ENCODE measurements around the gene KLF8.

KLF8 gene

DNA sequence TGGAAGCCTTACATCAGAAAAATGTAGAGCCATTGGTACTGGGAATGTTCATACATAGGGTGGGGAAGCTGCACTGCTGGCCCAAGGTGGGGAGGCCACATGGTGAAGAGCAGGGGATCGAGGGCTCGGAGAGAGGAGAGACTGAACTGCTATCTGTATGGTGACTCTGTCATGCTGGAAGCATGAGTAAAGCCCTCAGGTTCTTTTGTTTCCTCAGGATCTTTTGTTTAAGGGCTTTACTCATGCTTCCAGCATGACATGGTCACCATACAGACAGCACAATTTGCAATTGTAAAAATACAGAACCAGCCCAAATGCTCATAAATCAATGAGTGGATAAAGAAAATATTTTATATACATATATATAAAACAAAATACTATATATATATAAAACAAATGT, 78.4 kb downstream of the KLF8 start:
- DNase-seq (ENCODE audit: low spot score), result no peak

DNA sequence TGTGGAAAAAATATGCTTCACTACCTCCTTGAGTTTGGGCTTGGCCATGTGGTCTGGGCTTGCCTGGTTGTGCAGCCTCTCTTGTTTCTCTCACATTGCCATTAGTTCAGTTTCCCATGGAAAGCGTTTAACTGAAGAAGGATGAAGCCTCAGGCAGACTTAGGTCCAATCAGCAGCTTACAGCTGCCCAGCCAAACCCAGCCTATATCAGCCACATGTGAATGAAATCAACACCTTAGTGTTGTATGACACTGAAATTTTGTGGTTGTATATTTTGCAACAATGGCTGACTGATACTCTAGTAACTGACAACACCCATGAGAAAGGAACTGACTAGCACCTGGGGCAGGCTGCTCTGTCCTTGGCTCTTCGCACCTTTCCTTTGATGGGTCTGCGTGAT, 81.2 kb downstream of the KLF8 start:
- no peak for DNase-seq (ENCODE audit: low spot score)

DNA sequence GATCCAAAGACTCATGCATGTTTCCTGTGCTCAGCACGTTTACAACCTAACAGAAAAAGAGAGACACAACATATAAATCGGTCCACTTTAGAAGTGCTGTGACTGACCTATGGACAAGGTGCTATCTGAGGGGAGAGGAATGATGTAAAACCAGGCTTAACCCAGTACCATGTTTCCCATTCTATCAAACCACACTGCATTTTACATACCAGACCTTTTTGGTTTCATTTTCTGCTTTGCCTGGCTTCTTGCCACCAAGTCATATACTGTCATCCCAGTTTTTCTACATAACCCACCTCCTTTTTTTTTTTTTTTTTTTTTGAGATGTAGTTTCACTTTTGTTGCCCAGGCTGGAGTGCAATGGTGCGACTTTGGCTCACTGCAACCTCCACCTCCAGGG, 82.2 kb downstream of the KLF8 start:
- DNase-seq (ENCODE audit: low spot score), result no peak

DNA sequence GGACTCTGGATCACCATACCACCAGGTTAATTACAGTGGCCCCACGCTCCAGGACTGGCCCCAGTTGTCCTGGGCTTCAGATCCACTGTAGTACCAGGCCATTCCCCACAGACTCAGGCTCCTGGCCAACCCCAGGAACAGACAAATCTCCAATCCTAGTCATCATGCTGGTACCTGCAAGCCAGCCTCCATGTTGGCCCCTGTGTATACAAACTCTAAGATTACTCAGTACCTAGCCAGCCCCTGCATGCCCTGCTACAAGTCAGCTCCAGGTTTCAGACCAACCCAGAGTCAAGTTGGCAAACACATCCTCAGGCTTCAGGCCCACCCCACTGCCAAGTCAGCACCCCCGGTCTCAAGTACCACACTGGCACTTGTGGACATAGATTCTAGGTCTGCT, 85.9 kb downstream of the KLF8 start:
- DNase-seq (ENCODE audit: low spot score), result no peak

DNA sequence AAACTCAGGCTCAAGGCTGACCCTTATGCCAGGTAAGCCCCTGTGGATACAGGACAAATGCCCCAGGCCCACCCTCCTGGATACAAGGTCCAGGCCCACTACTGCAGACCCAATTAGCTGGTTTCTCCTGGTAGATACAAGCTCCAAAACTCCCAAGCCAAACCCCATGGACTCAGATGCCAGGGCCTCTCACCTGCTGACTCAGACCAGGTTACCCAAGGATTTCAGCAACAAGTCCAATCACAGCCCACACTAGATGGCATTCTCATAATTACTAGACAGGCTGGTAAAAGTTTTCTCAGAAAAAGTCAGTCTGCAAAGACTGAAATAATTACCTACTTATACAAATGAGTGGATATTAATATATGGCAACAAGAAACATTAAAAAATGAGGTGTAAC, 87.0 kb downstream of the KLF8 start:
- no peak for DNase-seq (ENCODE audit: low spot score)

Data from RKO (cell line).